COLO668 (cell line): ENCODE data around the gene MYO5B.
A peak's percentile ranks its signal among the peaks of the same experiment; 100 is the strongest.
"Not testable (repeated sequence)": the region's sequence is repeated elsewhere in the genome, so short reads cannot be mapped to it uniquely, and the experiment has no call there.

Experiments
- DNase-seq: peaks from one replicate; lab custom pipeline; 2025; ENCODE audit not compliant: unreplicated experiment; lab: John Stamatoyannopoulos, UW

The MYO5B gene

GRCh38 chr18:50194631-50195532 is at the start of gene MYO5B:
Gene MYO5B, minus strand, starts transcription at chr18:50195147. Its CDS starts 354 bp downstream, at chr18:50194793.
- peak; percentile 96 for DNase-seq

GRCh38 chr18:50241768-50242167 is 46.8 kb upstream of the MYO5B start:
- DNase-seq = not testable (repeated sequence)

- no peak for DNase-seq
These were observed 45.2 kb upstream of the MYO5B start for GRCh38 chr18:50240080-50240563.

GRCh38 chr18:50232419-50232818 is 37.5 kb upstream of the MYO5B start:
- no peak for DNase-seq

- peak; percentile 21 for DNase-seq
These were observed 36.7 kb upstream of the MYO5B start for GRCh38 chr18:50231621-50232020.

GRCh38 chr18:50220249-50220648 is 25.3 kb upstream of the MYO5B start:
- DNase-seq = not testable (repeated sequence)

GRCh38 chr18:50218432-50219197 is 23.7 kb upstream of the MYO5B start:
- peak; percentile 24 for DNase-seq

- DNase-seq = no peak
These were observed 14.4 kb upstream of the MYO5B start for GRCh38 chr18:50209311-50209710.

- no peak for DNase-seq
These were observed 12.8 kb upstream of the MYO5B start for GRCh38 chr18:50207722-50208121.

GRCh38 chr18:50203801-50204604 is 9.1 kb upstream of the MYO5B start:
- DNase-seq = peak; percentile 80

- no peak for DNase-seq
These were observed 6.6 kb upstream of the MYO5B start for GRCh38 chr18:50201476-50202018.

- no peak for DNase-seq
These were observed 5.0 kb upstream of the MYO5B start for GRCh38 chr18:50199921-50200320.

GRCh38 chr18:50199346-50199855 is 4.5 kb upstream of the MYO5B start:
- no peak for DNase-seq

- DNase-seq = no peak
These were observed 1.3 kb upstream of the MYO5B start for GRCh38 chr18:50196261-50196660.

- no peak for DNase-seq
These were observed 742 bp upstream of the MYO5B start for GRCh38 chr18:50195689-50196088.

- DNase-seq = peak; percentile 63
These were observed 934 bp downstream of the MYO5B start for GRCh38 chr18:50193796-50194630.

GRCh38 chr18:50192995-50193795 is 1.8 kb downstream of the MYO5B start:
- peak; percentile 20 for DNase-seq

GRCh38 chr18:50190926-50191325 is 4.0 kb downstream of the MYO5B start:
- DNase-seq = no peak

GRCh38 chr18:50190236-50190635 is 4.7 kb downstream of the MYO5B start:
- no peak for DNase-seq
